HT-29 (cell line): ENCODE measurements around the gene RDH13. TPM values are rescaled to one million over a fixed set of nuclear protein-coding genes. Genes with fewer than 3 reads are reported as not detected.
"Not testable (repeated sequence)": the region's sequence is repeated elsewhere in the genome, so short reads cannot be mapped to it uniquely, and the experiment has no call there.

Source experiments
- DNase-seq: peaks from one replicate; pipeline ENCODE4 v3.0.0-alpha.2; 2015; ENCODE audit warnings: low spot score
- total RNA-seq: library from RNA; depleted of rRNA; stranded (reverse); fragments of >200 nt; shearing (Covaris generic); gene quantifications from 2 replicates; pipeline ENCODE4 v1.2.3, GENCODE V29; 2014; rRNA removed

RDH13 gene
- total RNA-seq: 107 and 119 TPM in 2 replicates

- peak; percentile 100 for DNase-seq
Observed at GRCh38 chr19:55062735-55063491, at the start of gene RDH13. TSS of gene RDH13 (minus strand) at chr19:55063148. CDS start at chr19:55063032, 116 bp downstream.

- DNase-seq: no peak
Observed at GRCh38 chr19:55112246-55112776, 49.4 kb upstream of the RDH13 start.

GRCh38 chr19:55111238-55111831 is 48.4 kb upstream of the RDH13 start:
- no peak for DNase-seq

DNA sequence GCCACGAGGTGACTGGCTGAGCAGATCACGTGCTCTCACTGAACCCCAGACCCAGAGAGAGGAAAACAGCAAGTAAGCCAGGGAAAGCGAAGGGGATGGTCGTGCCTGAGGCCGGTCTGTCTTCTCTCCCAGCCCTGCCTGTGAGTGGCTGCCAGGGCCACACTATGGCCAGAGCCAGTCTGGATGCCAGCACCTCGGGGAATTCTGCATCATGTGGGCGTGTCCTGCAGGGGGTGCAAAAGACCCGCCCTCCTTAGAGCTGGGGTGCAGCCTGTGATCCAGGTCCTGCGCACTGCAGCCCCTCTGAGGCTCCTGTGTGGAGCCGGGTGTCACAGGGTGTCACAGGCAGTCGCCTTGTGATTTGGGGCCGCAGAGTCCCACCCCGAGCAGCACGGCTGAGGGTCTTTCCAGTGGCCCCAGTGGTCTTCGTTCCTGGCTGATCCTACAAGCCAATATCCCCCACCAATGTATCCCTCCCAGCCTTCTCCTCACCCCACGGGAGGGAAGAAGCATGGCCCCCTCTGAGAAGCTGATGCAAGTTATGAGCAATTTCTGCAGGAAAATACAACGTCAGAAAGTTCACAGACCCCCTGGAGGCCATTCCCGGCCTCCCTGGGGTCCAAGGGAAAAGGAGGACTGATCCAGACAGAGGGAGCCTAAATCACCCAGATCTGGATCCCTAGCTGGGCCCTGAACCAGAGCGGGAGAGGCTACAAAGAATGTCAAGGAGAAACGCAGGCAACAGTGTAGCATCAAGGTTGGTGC is 46.8 kb upstream of the RDH13 start:
- DNase-seq: no peak

DNA sequence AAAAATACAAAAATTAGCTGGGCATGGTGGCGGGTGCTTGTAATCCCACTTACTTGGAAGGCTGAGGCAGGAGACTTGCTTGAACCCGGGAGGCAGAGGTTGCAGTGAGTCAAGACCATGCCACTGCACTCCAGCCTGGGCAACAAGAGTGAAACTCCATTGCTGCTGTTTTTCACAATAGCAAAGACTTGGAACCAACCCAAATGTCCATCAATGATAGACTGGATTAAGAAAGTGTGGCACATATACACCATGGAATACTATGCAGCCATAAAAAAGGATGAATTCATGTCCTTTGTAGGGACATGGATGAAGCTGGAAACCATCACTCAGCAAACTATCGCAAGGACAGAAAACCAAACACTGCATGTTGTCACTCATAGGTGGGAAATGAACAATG is 44.3 kb upstream of the RDH13 start:
- DNase-seq: not testable (repeated sequence)

- DNase-seq: no peak
Observed at GRCh38 chr19:55106591-55106990, 43.6 kb upstream of the RDH13 start.

GRCh38 chr19:55105237-55105636 is 42.3 kb upstream of the RDH13 start:
- no peak for DNase-seq

- DNase-seq: no peak
Observed at GRCh38 chr19:55103190-55103589, 40.2 kb upstream of the RDH13 start.

DNA sequence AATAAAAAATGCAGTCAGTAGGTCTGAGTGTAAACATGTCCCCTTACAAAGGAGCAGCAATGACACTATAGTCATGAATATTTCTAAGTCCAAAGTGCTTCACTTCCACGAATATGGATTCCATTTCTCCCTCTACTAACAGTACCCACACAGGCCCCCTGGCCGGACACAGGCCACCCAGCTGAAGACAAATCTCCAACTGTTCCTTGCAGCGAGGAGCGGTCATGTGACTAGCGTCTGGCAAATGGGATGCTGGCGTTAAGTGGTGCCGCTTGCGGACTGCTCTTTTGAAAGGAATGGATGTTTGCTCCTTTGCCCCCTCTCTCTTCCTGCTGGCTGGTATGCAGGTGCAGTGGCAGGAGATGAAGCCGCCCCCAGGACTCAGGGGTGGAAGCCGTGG is 38.3 kb upstream of the RDH13 start:
- DNase-seq: no peak

- DNase-seq: no peak
Observed at GRCh38 chr19:55099557-55100506, 36.9 kb upstream of the RDH13 start.

GRCh38 chr19:55098716-55099556 is 36.0 kb upstream of the RDH13 start:
- no peak for DNase-seq

GRCh38 chr19:55097864-55098715 is 35.1 kb upstream of the RDH13 start:
- DNase-seq: no peak

GRCh38 chr19:55096061-55096701 is 33.2 kb upstream of the RDH13 start:
- no peak for DNase-seq

DNA sequence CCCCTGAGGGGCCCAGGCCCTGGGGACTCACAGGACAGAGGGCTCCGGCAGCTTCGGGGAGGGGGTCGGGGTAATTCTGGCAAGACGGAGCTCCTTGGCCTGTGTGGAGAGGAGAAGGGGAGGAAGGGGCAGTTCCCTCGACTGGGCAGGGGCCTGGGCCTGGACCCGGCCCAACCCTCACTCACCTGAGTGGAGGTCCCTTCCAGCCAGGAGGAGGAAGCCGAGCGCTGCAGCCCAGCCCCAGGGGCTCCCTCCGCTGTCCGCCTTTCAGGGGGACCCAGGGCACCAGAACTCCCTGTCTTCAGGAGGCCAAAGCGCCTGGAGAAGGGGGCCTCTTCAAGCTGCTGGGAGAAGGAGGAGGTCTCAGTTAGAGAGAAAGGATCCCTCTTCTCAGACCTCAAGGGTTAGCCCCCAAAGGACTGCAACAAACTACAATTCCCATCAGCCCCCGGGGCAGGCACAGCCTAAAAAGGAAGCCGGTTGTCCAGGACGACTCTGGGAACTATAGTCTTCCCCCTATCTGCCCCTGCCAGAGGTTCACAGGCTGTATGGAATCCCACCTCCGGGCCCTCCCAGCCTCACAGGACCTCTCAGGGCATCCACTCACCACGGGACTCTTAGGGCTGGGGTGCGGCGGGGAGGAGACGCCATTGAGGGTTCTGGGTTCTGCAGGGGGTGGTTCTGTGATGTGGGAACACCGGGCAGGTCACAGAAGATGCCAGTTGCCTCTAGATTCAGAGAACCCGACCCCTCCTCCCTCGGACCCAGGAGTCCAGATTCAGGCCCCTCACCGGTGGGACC is 32.5 kb upstream of the RDH13 start:
- DNase-seq: no peak

DNA sequence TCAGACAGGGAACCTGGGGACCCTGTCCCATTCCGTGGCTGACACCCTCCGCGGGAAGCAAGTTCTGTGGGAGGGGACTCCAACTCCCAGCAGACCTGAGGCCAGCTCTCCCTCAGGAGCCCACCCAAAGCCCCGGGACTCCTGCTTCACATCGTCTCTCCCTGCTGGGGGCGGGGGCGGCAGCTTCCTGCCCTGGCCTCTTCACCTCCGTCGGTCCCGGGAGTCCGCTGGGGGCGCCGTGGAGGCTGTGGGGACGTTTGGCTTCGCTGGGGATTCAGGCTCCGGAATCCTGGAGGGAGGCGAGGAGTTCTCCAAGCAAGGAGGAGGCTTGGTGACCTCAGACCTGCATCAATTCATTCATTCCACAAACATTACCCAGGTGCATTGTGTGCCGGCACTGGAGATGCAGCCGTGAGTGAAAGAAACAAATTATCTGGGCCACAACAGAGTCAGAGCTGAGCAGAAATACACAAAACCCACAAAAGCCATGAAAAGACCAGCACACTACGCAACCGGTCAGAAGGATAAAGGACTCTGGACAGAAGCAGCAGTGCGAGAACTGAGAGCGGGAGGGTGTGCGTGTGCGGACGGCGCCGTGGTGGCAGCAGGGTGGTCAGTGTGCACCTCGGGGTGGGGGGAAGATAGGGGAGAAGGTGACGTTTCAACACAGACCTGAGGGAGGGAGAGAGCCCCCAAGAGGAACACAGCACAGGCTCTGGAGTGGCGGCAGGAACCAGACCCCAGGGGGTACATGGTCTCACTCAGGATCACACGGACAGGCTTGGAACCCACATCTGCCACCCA is 31.7 kb upstream of the RDH13 start:
- no peak for DNase-seq

DNA sequence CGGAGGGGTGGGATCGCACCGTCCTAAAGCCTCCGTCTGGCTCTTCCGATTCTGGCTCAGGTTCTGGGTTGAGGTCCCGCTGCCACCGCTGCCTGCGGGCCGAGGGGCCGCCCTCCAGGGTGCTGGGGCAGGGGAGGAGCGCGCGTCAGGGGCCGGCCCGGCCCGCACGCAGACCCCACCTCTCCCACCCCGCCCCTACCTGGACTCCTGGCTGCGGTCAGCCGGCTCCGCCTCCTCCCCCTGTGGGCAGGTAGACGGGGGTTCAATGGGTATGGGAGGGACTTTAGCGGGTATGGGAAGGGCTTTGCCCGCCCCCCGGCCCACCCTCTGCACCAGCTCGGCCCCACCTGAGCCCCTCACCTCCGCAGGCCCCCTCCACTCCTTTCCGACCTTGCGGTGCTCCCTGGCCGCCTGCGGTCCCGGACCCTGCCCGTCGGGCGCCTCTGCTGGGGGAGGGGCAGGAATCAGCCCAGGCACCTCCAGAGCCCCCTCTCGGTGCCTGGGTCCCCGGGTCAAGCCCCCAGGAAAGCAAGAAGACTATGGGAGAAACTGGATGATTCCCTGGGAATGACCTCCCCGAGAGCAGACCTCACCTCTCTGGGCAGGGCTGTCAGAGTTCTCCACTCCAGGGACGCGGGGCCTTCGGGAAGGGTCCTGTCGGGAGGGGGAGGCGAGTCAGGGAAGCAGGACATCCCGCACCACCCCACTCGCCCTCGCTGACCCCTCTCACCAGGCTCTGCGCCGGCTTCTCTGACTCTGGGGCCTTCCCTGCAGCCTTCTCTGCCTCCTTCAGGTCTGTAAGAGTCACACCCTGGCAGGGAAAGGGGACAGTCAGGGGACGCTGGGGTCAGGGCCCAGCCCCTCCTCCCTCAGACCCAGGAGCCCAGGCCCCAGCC is 29.7 kb upstream of the RDH13 start:
- no peak for DNase-seq
